HG02870 (cell line): Measurements from ENCODE around the gene NBPF19.
"Not testable (repeated sequence)": the region's sequence is repeated elsewhere in the genome, so short reads cannot be mapped to it uniquely, and the experiment has no call there.

ENCODE experiments used
- ATAC-seq: cut with Tn5 transposase; IDR thresholded peaks from one replicate; pipeline ENCODE4 v1.9.1; 2021; ENCODE audit warnings: mild to moderate bottlenecking, moderate library complexity; ENCODE audit not compliant: unreplicated experiment

Gene NBPF19

GRCh38 chr1:149474745-149475144, at the start of gene NBPF19:
TSS of gene NBPF19 (plus strand) at chr1:149475045. CDS start at chr1:149475933, 888 bp downstream.
- ATAC-seq = not testable (repeated sequence)

DNA sequence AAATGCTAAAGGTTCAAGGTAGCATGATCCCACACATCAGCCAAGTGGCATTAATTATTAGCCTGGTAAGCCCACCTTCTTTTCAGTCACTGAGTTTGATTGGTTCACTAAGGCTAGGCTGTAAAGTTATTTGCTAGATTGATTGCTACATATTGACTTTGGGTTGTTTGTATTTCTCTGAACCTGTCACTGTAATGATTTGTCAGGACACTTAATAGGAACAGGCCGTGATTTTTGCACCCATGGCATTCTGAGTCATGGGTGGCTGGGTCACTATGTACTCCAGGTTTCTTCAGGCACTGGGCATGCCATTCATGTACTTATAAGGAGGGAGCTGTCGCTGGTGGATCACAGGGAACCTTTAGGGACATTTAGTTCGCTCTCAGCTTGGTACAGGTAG, 46.5 kb upstream of the NBPF19 start:
- ATAC-seq = not testable (repeated sequence)

DNA sequence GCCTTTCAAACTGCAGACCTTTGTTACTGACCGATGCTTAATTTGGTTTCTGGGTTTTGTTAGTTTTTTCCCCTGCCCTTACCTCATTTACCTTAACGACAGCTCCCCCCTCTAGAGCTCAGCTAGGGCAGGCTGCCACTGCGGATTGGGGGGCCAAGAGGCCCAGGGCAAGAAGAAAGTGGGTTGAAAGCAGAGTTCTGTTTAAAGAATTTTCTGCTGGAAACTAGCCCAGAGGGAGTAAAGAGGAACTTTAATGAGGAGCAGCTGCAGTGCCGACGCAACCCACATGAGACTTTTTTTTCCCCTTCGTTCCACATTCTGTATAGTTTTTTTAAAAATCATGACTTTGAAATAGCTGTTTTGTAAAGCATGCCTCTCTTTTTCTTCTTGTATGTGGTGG, 29.4 kb upstream of the NBPF19 start:
- ATAC-seq = not testable (repeated sequence)

- ATAC-seq = not testable (repeated sequence)
Observed at GRCh38 chr1:149452196-149452595, 22.6 kb upstream of the NBPF19 start.

DNA sequence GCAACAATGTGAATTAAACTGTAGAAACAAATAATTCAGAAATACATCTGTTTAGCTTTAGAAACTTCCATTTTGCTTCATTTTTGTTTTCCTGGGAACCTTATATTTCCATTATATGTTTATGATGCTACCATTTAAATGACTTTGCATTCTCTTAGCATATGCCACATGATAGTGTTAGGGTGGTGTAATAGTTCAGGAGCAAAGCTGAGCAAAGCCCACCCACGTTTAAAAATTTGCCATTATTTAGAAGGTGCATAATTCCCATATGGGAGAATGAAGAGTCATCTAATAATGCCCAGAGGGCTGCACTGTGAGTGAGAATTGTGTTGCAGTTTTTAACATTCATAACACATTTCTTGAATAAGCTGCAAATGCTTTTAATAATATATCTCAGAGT, 22.2 kb upstream of the NBPF19 start:
- ATAC-seq = not testable (repeated sequence)

GRCh38 chr1:149558350-149558825, 83.5 kb downstream of the NBPF19 start:
- ATAC-seq = not testable (repeated sequence)

GRCh38 chr1:149561806-149562205, 87.0 kb downstream of the NBPF19 start:
- ATAC-seq = not testable (repeated sequence)

DNA sequence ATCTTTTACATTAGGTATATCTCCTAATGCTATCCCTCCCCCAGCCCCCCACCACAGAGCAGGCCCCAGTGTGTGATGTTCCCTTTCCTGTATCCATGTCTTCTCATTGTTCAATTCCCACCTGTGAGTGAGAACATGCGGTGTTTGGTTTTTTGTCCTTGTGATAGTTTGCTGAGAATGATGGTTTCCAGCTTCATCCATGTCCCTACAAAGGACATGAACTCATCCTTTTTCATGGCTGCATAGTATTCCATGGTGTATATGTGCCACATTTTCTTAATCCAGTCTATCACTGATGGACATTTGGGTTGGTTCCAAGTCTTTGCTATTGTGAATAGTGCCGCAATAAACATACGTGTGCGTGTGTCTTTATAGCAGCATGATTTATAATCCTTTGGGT, 90.6 kb downstream of the NBPF19 start:
- ATAC-seq = not testable (repeated sequence)

GRCh38 chr1:149572763-149573162, 97.9 kb downstream of the NBPF19 start:
- not testable (repeated sequence) for ATAC-seq

GRCh38 chr1:149585592-149585991, 110.7 kb downstream of the NBPF19 start:
- ATAC-seq = not testable (repeated sequence)
